ENCODE measurements around the gene TIMMDC1. TPM values are rescaled to one million over a fixed set of nuclear protein-coding genes. Genes with fewer than 3 reads are reported as not detected.

The TIMMDC1 gene
- total RNA-seq, 4 donors from 2014 or later, result 16.2 to 52.8 (median 45.8) TPM

DNA sequence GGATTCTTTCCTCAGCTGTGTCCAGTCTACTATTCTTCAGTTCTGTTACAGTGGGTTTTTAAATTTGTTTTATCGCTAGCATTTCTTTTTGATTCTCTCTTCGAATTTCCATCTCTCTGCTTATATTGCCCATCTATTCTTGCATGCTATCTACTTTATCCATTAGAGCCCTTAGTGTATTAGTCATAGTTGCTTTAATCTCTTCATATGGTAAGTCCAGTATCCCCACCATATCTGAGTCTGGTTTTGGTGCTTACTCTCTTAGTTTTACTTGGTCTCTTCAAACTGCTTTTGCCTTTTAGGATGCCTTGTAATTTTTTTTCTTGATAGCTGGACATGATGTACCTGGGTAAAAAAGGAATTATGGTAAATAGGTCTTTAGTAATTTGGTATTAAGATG, 9.1 kb downstream of the TIMMDC1 start:
- H3K9me3 ChIP-seq, result no peaks in the 10 kb centered on the region
- intact Hi-C loops (cut with DNase I), result no loop called here
- TF ChIP-seq POLR2A (IDR thresholded peaks at IDR 0.05), result no peak
- TF ChIP-seq, protein P1, sequence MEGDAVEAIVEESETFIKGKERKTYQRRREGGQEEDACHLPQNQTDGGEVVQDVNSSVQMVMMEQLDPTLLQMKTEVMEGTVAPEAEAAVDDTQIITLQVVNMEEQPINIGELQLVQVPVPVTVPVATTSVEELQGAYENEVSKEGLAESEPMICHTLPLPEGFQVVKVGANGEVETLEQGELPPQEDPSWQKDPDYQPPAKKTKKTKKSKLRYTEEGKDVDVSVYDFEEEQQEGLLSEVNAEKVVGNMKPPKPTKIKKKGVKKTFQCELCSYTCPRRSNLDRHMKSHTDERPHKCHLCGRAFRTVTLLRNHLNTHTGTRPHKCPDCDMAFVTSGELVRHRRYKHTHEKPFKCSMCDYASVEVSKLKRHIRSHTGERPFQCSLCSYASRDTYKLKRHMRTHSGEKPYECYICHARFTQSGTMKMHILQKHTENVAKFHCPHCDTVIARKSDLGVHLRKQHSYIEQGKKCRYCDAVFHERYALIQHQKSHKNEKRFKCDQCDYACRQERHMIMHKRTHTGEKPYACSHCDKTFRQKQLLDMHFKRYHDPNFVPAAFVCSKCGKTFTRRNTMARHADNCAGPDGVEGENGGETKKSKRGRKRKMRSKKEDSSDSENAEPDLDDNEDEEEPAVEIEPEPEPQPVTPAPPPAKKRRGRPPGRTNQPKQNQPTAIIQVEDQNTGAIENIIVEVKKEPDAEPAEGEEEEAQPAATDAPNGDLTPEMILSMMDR (IDR thresholded peaks at IDR 0.05), result no peak
- H3K4me3 ChIP-seq, result no peak overlapping the region
- DNase-seq, result no peak
- H3K27ac ChIP-seq, result no peak overlapping the region
- H3K27me3 ChIP-seq, result no peaks in the 10 kb centered on the region
- H3K4me1 ChIP-seq, result no peaks in the 10 kb centered on the region
- peaks cover 0 to 98% (median 16%) of the 10 kb centered on the region in 3 donors for H3K36me3 ChIP-seq
- WGBS, 2 donors, result 98 to 100% methylated on average over 2 of the region's 2 CpGs

DNA sequence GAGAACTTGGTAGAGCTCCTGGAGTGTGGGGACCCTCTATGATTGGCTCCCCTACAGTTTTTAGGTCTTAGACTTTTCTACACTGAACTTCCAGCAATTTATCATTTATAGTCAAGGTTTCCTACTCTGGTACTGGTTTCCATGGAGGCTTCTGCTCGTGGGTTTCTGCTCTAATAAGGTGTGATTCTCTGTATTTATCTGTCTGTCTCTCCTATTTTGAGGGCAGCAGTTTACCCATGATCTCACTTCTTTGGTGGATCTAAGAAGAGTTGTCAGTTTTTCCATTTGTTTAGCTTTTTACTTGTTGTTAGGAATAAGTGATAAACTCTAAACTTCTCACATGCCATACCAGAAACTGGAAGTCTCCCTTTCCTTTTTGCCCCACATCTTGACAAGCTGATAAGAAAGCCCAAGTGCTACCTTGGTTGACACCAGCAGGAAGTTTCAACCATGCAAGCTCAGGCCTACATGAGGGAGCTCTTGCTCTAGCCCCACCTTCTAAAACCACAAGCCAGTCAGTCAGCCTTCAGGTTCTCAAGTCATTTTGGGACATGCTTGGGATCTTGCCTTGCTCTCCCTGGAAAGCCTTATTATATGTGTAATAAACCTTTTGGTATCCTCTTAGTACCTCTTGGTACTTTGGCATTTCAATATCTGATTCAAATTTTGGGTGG, 10.0 kb downstream of the TIMMDC1 start:
- H3K9me3 ChIP-seq, result no peaks in the 10 kb centered on the region
- H3K4me3 ChIP-seq, result no peak overlapping the region
- no peak for DNase-seq
- H3K4me1 ChIP-seq, result no peaks in the 10 kb centered on the region
- WGBS, 2 donors, result 67 to 69% methylated on average over 1 of the region's 1 CpG
- H3K36me3 ChIP-seq, result peaks cover 0 to 98% (median 16%) of the 10 kb centered on the region in 3 donors
- intact Hi-C loops (cut with DNase I), result no loop called here
- H3K27ac ChIP-seq, result no peak overlapping the region
- H3K27me3 ChIP-seq, result no peaks in the 10 kb centered on the region
- TF ChIP-seq, protein P1 (IDR thresholded peaks at IDR 0.05), result no peak
- TF ChIP-seq POLR2A (IDR thresholded peaks at IDR 0.05), result no peak

DNA sequence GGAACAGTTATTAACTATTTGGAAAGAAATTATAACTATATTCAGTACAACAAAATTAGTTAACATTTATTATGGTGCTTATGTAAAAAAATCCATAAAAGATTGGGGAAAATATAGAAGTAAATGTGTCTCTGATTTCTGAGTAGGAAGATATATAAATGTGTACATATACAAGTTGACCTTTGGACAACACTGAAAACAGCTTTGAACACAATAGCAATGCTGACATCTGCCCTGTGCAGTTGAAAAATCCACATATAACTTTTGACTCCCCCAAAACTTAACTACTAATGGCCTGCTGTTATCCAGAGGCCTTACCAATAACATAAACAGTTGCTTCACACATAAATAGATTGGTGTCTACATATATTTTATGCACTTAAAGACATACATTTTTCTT, 12.3 kb downstream of the TIMMDC1 start:
- TF ChIP-seq POLR2A (IDR thresholded peaks at IDR 0.05), result no peak
- TF ChIP-seq, protein P1 (IDR thresholded peaks at IDR 0.05), result no peak
- no peak for DNase-seq
- Histone ChIP-seq H3K27ac (no peak overlapping the region), H3K4me3 (no peak overlapping the region), H3K4me1 (no peaks in the 10 kb centered on the region), H3K36me3 (peaks cover 3 to 98% (median 11%) of the 10 kb centered on the region in 3 donors), H3K27me3 (no peaks in the 10 kb centered on the region), H3K9me3 (no peaks in the 10 kb centered on the region)
- intact Hi-C loops (cut with DNase I), result no loop called here

DNA sequence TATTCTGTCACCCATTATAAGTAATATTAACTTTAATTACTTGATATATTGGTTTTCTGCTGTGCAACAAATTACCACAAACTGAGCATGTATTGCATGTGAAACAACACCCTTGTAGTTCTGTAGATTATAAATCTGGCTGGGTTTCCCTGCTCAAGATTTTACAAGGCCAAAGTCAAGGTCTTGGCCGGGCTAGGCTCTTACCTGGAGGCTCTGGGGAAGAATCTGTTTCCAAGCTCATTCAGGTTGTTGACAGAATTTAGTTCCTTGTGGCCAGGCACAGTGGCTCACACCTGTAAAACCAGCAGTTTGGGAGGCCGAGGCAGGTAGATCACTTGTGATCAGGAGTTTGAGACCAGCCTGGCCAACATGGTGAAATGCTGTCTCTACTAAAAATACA, 16.3 kb downstream of the TIMMDC1 start:
- WGBS, 2 donors, result 100% methylated on average over 2 of the region's 2 CpGs; no CpG with 5 or more reads in 1 of the 2 donors
- Histone ChIP-seq H3K9me3 (no peaks in the 10 kb centered on the region), H3K27me3 (no peaks in the 10 kb centered on the region), H3K4me3 (no peak overlapping the region), H3K4me1 (no peaks in the 10 kb centered on the region), H3K36me3 (peaks cover 11 to 98% (median 21%) of the 10 kb centered on the region in 3 donors), H3K27ac (no peak overlapping the region)
- intact Hi-C loops (cut with DNase I), result no loop called here
- TF ChIP-seq, protein P1 (IDR thresholded peaks at IDR 0.05), result no peak
- TF ChIP-seq POLR2A (IDR thresholded peaks at IDR 0.05), result no peak
- DNase-seq, result no peak

DNA sequence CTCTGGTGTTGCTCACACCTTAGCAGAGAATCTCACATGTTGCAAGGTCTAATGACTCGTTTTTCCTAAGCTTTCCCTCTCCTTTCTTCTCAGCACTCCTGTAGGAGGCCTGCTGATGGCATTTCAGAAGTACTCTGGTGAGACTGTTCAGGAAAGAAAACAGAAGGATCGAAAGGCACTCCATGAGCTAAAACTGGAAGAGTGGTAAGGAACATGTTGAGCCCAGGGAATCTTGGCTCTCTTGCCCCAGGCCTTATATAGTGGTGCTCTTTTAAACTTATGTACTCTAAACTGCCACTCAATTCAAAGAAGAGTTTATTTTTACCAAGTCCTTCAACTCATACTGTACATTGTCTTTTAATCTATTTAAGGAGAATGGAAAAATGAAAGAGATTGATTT, 18.8 kb downstream of the TIMMDC1 start:
- no peak for DNase-seq
- Histone ChIP-seq H3K4me1 (no peaks in the 10 kb centered on the region), H3K9me3 (no peaks in the 10 kb centered on the region), H3K4me3 (no peak overlapping the region), H3K27ac (peak overlapping the region in 2 of 4 donors; percentile 9 to 37), H3K36me3 (peaks cover 11 to 100% (median 21%) of the 10 kb centered on the region in 3 donors), H3K27me3 (no peaks in the 10 kb centered on the region)
- TF ChIP-seq POLR2A (IDR thresholded peaks at IDR 0.05), result no peak
- TF ChIP-seq, protein P1 (IDR thresholded peaks at IDR 0.05), result no peak
- 55 to 68% methylated on average over 2 of the region's 2 CpGs for WGBS, 2 donors
- intact Hi-C loops (cut with DNase I), result no loop called here
